ENCODE measurements around the gene MIB2.
"Not testable (repeated sequence)": the region's sequence is repeated elsewhere in the genome, so short reads cannot be mapped to it uniquely, and the experiment has no call there.

The MIB2 gene

GRCh38 chr1:1615256-1616044, at the start of gene MIB2:
Gene MIB2, plus strand, starts transcription at chr1:1615500. Its CDS starts 7,953 bp downstream, at chr1:1623453.
- FAIRE-seq (peak; percentile 98), DNase-seq (ENCODE audit: insufficient read length, low spot score) (peak; percentile 98)

GRCh38 chr1:1567152-1567875, 48.0 kb upstream of the MIB2 start:
- DNase-seq (ENCODE audit: insufficient read length, low spot score) (no peak), FAIRE-seq (no peak)

- FAIRE-seq (no peak), DNase-seq (ENCODE audit: insufficient read length, low spot score) (no peak)
Observed at GRCh38 chr1:1567891-1568291, 47.4 kb upstream of the MIB2 start.

- DNase-seq (ENCODE audit: insufficient read length, low spot score) (no peak), FAIRE-seq (no peak)
Observed at GRCh38 chr1:1569341-1569740, 46.0 kb upstream of the MIB2 start.

GRCh38 chr1:1573843-1574720, 41.2 kb upstream of the MIB2 start:
- DNase-seq (ENCODE audit: insufficient read length, low spot score) (peak; percentile 67), FAIRE-seq (no peak)

- DNase-seq (ENCODE audit: insufficient read length, low spot score) (peak; percentile 89), FAIRE-seq (peak; percentile 81)
Observed at GRCh38 chr1:1574721-1575537, 40.4 kb upstream of the MIB2 start, which contains the start of gene SSU72. Gene SSU72, minus strand, starts transcription at chr1:1574863. Its CDS starts 306 bp downstream, at chr1:1574557.

GRCh38 chr1:1577367-1578011, 37.8 kb upstream of the MIB2 start:
- no peak for DNase-seq (ENCODE audit: insufficient read length, low spot score)
- no peak for FAIRE-seq

GRCh38 chr1:1578371-1578940, 36.8 kb upstream of the MIB2 start:
- DNase-seq (ENCODE audit: insufficient read length, low spot score), result no peak
- FAIRE-seq, result no peak

GRCh38 chr1:1582585-1583346, 32.5 kb upstream of the MIB2 start:
- FAIRE-seq (no peak), DNase-seq (ENCODE audit: insufficient read length, low spot score) (no peak)

- DNase-seq (ENCODE audit: insufficient read length, low spot score) (no peak), FAIRE-seq (no peak)
Observed at GRCh38 chr1:1583347-1584010, 31.8 kb upstream of the MIB2 start.

GRCh38 chr1:1591452-1591851, 23.8 kb upstream of the MIB2 start:
- peak; percentile 23 for FAIRE-seq
- no peak for DNase-seq (ENCODE audit: insufficient read length, low spot score)

- DNase-seq (ENCODE audit: insufficient read length, low spot score) (no peak), FAIRE-seq (no peak)
Observed at GRCh38 chr1:1593834-1594601, 21.3 kb upstream of the MIB2 start.

- DNase-seq (ENCODE audit: insufficient read length, low spot score) (no peak), FAIRE-seq (no peak)
Observed at GRCh38 chr1:1594602-1595260, 20.6 kb upstream of the MIB2 start.

GRCh38 chr1:1595341-1595740, 20.0 kb upstream of the MIB2 start:
- not testable (repeated sequence) for DNase-seq (ENCODE audit: insufficient read length, low spot score); FAIRE-seq

GRCh38 chr1:1596493-1597274, 18.6 kb upstream of the MIB2 start:
- FAIRE-seq (no peak), DNase-seq (ENCODE audit: insufficient read length, low spot score) (no peak)

Data from HTR-8/SVneo (cell line).